Measurements from ENCODE around the gene SLC66A2. TPM values are rescaled to one million over a fixed set of nuclear protein-coding genes. Genes with fewer than 3 reads are reported as not detected.
"Not testable (repeated sequence)": the region's sequence is repeated elsewhere in the genome, so short reads cannot be mapped to it uniquely, and the experiment has no call there.

Gene SLC66A2
- total RNA-seq, 1 donor, result 108 TPM

DNA sequence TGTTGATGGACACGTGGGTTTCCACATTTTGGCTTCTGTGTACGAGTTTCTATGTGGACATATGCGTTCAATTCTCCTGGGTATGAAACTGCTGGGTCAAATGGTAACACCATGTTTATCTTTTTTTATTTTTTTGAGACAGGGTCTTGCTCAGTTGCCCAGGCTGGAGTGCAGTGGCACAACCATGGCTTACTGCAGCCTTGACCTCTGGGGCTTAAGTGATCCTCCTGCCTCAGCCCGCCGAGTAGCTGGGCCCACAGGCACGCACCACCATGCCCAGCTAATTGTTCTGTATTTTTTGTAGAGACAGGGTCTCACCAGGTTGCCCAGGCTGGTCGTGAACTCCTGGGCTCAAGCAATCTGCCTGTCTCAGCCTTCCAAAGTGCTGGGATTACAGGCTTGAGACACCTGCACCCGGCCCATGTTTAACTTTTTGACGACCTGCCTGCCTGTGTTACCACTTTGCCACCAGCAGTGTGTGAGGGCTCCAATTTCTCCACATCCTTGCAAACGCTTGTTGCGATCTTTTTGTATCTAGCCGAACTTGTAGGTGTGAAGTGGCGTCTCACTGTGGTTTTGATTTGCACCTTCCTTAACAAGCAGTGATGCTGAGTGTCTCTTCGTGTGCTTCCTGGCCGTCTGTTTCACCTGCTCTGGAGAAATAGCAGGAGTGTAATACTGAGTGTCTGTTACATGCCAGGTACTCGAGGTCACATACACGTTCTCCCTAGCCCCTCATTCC, 19.9 kb upstream of the SLC66A2 start:
- no peak for DNase-seq (ENCODE audit: low read depth in 2 of 3, low spot score in 2 of 3)

DNA sequence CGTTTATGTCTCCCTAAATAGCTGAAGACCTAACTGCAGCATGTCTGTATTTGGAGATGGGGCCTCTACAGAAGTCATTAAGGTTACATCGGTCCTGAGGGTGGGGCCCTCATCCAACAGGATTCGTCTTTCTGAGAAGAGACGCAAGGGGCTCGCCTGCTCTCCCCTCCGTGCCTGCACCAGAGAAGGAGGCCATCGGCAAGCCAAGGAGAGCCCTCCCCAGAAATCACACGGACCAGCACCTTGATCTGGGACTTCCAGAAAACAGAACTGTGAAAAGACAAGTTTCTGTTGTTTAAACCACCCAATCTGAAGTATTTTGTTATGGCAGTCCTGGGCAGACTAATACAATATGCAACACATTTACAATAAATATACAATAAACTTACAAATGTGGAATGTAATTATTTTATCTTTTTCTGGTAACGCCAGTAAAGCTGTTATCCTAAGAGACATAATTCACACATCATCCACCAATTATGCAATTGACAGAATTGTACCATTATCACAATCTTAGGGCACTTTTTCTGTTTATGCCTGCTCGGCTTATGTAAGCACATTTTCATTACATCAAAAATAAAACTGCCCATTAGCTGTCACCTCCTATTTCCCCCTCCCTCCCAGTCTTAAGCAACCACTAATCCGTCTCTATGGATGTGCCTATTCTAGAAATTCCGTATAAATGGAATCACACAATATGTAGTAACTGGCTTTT, 19.1 kb upstream of the SLC66A2 start:
- DNase-seq (ENCODE audit: low read depth in 2 of 3, low spot score in 2 of 3), result no peak

DNA sequence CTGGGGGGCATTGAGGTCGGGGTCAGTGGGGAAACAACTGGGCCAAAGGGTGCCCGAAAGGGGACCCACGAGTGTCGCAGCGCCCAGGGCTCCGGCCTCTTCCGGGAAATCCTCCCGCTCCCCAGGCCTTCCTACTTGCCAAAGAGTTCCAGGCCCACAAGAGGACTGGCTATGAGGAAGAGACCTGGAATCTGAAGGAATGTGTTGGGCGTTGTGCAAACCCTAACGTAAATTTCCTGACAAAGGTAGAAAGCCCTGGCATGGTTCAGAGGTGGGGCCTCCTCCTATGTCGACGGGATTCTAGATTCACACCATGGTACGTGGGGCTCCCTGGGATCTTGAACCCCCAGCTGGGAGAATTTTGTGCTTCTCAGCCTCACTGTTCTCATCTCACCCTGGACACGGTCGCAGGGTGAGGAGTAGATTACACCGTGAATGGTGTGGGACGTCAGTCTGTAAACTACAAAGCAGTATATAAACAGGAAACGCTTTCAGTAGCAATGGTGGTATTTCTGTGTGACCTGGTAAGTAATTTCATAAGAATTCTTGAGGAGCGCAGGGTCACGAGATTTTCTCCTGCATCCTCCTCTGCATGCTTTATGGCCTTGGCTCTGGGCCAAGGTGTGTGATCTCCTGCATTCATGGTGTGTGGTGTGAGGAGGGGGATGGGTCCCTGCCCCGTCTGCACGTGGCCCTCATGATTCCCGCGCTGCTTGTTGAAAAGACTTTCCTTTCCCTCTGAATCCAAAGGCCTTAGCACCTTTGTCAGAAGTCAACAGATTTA, 13.9 kb upstream of the SLC66A2 start:
- peak; percentile 23 to 63 (median 48) for DNase-seq (ENCODE audit: low read depth in 2 of 3, low spot score in 2 of 3)

DNA sequence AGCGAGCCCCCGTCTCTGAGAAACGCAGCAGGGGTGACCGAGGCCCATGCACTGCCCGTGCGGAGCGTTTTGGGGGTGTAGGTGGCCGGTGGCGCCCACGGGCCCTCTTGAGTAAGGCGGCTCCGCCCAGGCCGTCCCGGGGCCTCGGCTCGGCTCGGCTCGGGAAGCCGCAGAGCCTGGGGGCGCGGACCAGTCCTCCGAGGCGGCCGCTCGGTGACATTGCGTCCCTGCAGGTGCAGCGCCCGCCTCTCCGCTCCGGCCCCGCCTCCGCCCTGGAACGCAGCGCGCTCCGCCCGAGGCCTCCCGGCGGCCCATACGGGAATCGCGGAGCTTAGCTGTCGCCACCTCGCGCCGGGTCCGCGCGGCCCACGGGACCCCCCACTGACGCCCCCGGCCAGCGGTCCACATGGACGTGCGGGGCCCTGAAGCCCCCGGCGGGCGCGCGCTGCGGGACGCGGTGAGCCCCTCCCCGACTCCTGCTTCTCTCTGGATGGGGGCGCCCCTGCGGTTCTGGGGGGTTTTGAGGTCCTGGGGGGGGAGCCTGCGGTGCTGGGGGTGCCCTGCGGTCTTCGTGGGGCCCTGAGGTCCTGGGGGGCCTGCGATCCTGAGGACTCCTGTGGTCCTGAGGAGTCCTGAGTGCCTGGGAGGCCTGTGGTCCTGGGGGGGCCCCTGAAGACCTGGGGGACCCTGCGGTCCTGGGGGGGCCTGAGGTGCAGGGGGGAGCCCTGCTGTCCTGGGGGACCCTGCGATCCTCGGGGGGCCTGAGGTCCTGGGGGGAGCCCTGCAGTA, 13.1 kb upstream of the SLC66A2 start, which contains the start of gene HSBP1L1:
Gene HSBP1L1 (plus strand): TSS at position 314 of the 789 bp plus-strand sequence. CDS start 93 bp downstream, at position 407.
- peak; percentile 37 to 83 (median 78) for DNase-seq (ENCODE audit: low read depth in 2 of 3, low spot score in 2 of 3)

DNA sequence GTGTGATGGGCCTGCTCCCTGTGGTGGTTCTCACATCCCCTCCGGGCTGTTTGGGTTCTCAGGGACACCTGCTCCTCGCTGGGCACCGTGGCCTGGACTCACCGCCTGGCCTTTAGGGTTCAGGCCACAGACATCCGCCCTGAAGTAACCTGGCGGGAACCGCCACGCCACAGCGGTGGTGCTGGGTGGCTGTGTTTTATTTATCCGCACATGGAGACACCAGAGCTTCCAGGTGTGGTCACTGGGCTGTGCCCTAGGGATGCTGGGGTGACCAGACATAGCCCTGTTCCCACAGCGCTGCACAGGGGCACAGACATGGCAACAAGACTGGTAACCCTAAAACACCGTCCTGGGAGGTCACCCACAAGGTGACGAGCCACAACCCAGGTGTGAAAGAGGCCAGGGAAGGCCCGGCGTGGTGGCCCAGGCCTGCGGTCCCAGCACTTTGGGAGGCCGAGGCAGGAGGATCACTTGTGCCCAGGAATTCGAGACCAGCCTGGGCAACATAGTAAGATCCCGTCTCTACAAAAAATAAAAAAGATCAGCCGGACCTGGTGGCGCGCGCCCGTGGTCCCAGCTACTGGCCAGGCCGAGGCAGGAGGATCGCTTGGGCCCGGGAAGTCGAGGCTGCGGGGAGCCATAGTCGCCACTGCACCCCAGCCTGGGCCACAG, 12.3 kb upstream of the SLC66A2 start:
- no peak for DNase-seq (ENCODE audit: low read depth in 2 of 3, low spot score in 2 of 3)

DNA sequence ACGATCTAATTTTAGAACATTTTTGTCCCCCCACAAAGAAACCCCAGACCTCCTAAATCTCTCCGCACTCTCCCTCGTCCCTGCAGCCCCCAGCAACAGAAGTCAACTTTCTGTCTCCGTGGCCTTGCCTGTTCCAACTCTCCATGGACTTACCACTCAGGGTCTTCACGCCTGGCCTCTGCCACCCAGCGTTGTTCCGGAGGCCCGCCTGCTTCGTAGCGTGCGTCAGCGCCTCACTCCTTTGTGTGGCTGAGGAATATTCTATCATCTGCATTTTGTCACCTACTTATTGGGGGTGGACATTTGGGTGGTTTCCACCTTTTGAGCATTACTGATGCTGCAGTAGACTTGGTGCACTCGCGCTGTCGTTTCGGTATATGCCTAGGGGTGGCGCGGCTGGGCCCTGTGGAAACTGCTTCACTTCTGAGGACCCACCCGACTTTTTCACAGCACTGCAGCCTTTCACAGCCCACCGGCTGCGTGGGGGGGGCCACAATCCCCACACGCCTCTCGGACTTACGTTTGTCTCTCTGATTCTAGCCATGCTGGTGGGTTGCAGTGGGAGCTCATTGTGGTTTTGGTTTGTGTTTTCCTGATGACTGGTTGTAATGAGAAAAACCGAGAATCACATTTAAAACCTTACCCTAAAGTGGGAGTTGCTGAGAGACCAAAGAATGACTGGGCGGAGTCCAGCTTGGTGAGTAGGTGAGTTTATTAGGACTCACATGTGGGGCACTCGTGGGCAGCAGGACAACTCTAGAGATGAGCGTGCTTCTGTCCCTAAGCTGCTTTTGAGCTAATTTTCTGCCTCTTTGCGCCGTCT, 11.6 kb upstream of the SLC66A2 start:
- DNase-seq (ENCODE audit: low read depth in 2 of 3, low spot score in 2 of 3), result peak in 1 of 3 donors; percentile 29

DNA sequence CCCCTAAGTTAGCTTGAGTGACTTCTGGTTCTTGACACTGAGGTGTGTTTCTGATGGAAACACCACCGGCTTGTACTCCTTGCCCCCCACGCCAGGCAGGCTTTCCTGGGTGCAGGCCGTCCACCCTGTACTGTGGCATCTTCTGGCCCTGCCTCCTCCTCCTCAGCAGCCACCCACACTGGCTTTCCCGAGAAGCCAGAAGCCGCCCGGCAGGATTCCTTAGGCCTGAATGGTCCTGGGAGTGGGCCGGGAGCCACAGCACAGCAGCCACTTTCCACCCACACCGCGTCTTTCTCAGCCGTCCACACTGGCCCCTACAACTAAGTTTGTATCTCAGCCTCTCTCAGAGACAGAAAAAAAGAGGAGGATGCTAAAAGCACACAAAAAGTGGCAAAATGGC, 10.9 kb upstream of the SLC66A2 start:
- no peak for DNase-seq (ENCODE audit: low read depth in 2 of 3, low spot score in 2 of 3)

DNA sequence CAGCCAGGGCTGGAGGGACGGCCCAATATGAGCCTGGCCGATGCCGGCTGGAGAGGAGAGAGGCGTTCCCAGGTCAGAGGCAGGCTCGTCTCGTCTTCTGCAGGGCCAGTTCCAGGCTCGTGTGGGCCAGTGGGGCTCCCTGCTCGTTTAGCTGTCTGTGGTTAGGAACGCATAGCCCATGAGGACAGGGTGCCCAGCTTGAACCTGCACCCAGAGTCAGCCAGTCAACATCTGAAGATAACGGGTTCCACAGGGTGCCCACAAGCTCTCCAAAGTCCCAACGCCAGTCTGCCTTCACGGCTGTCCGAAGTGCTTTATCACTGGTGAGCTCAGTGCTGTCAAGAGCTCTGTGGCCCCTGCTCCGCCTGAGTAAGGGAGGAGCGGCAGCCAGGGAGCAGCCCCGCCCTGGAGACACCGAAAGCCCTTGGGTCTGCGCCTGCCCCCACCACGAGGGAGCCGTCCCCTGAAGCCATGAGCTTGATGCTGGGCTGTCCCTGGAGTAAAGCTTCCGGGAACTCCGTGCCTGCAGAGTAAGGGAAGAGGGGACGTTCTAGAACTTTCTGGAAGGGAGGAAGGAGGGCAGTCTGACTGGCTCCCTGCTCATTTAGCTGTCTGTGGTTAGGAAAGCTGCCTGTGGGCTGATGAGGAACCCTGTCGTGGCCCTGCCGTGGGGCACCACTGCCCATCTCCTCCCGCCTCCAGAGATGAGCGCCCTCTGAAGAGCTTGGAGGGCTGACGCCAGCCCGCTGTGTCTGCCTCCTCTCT, 10.3 kb upstream of the SLC66A2 start:
- DNase-seq (ENCODE audit: low read depth in 2 of 3, low spot score in 2 of 3), result peak in 1 of 3 donors; percentile 17

DNA sequence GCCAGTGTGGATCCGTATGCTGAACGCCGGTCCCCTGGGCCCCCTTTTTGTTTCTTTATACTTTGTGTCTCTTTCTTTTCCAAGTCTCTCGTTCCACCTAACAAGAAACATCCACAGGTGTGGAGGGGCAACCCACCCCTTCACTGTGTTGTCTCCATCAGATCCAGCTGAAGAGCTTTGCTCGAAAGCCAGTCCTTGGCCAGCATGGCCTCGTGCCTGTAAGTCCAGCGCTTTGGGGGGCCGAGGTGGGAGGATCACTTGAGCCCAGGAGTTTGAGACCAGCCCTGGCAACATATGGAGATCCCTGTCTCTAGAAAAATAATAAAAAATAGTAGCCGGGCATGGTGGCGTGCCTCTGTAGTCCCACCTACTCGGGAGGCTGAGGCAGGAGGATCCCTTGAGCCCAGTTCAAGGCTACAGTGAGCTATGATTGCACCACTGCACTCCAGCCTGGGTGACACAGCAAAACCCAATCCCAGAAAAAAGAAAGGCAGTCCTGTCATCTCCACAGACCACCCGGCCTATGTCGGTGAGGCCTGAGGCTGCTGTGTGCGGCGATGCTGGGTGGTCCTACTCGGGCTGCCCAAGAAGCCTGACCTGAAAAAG, 9.6 kb upstream of the SLC66A2 start:
- no peak for DNase-seq (ENCODE audit: low read depth in 2 of 3, low spot score in 2 of 3)

DNA sequence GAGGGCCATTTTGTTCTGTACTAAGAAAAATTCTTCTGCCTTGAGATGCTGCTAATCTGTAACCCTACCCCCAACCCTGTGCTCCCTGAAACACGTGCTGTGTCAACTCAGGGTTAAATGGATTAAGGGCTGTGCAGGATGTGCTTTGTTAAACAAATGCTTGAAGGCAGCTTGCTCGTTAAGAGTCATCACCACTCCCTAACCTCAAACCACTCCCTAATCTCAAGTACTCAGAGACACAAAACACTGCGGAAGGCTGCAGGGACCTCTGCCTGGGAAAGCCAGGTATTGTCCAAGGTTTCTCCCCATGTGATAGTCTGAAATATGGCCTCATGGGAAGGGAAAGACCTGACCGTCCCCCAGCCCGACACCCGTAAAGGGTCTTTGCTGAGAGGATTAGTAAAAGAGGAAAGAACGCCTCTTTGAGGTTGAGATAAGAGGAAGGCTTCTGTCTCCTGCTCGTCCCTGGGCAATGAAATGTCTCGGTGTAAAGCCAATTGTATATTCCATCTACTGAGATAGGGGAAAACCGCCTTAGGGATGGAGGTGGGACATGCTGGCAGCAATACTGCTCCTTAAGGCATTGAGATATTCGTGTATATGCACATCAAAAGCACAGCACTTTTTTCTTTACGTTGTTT, 8.8 kb upstream of the SLC66A2 start:
- not testable (repeated sequence) for DNase-seq (ENCODE audit: low read depth in 2 of 3, low spot score in 2 of 3)

DNA sequence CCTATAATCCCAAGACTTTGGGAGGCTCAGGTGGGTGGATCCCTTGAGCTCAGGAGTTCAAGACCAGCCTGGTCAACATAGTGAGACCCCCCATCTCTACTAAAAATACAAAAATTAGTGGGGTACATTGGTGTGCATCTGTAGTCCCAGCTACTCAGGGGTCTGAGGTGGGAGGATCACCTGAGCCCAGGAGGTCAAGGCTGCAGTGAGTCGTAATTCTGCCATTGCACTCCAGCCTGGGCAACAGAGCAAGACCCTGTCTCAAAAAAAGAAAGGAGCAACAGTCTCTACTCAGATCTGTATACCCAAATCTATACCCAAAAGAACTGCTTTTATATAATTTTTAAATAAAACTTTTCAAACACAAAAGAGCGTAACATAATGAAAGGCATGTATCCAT, 7.5 kb upstream of the SLC66A2 start:
- DNase-seq (ENCODE audit: low read depth in 2 of 3, low spot score in 2 of 3), result no peak

DNA sequence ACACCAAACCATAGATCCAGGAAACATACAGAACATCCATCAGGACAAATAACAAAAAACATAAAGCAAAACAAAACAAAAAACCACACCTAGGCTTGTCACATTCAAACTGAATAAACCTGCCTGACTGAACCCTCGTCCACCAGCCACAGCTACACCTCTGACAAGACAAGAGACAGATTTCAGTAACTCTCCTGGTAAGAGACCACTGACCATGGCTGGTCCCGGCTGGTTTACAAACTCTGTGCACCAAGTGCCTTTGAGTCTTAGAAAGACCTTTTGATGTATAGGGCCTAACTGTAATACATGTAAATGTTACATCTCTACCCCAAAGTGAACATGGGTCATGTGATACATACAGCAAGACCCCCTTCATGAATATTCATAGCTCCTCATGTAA, 4.8 kb upstream of the SLC66A2 start:
- no peak for DNase-seq (ENCODE audit: low read depth in 2 of 3, low spot score in 2 of 3)

DNA sequence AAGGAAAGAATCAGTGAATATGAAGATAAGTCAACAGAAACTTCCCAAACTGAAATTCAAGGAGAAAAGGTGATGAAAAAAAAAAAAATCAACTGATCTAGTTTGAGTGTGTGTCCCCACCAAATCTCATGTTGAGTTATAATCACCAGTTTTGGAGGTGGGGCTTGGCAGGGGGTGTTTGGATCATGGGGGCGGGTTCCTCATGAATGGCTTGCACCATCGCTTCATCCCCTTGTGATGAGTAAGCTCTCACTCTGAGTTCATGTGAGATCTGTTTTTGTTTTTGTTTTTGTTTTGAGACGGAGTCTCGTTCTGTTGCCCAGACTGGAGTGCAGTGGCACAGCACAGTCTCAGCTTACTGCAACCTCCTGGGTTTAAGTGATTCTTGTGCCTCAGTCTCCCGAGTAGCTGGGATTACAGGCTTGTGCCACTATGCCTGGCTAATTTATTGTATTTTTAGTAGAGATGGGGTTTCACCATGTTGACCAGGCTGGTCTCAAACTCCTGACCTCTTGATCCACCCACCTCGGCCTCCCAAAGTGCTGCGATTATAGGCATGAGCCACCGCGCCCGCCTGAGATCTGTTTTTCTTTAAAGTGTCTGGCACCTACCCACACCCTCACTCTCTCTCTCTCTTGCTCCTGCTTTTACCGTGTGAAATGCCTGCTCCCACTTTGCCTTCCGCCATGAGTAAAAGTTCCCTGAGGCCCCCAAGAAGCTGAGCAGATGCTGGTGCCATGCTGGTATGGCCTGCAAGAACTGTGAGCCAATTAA, 4.0 kb upstream of the SLC66A2 start:
- DNase-seq (ENCODE audit: low read depth in 2 of 3, low spot score in 2 of 3), result no peak

DNA sequence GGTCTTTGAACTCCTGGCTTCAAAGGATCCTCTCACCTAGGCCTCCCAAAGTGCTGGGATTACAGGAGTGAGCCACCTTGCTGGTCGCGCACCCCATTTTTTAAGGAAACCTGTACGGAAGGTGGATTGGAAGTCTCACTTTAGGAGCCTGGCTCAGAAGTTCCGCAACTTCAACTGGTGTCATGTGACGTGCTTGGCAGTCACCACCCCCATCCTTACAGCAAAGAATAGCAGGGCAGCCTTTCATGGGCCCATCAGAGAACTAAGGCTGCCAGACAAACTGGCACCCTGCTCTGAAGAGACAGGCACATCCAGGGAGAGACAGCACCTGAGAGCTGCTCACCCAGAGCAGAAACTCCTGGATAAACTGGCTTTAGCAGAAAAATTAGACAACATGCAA, 3.3 kb upstream of the SLC66A2 start:
- no peak for DNase-seq (ENCODE audit: low read depth in 2 of 3, low spot score in 2 of 3)

DNA sequence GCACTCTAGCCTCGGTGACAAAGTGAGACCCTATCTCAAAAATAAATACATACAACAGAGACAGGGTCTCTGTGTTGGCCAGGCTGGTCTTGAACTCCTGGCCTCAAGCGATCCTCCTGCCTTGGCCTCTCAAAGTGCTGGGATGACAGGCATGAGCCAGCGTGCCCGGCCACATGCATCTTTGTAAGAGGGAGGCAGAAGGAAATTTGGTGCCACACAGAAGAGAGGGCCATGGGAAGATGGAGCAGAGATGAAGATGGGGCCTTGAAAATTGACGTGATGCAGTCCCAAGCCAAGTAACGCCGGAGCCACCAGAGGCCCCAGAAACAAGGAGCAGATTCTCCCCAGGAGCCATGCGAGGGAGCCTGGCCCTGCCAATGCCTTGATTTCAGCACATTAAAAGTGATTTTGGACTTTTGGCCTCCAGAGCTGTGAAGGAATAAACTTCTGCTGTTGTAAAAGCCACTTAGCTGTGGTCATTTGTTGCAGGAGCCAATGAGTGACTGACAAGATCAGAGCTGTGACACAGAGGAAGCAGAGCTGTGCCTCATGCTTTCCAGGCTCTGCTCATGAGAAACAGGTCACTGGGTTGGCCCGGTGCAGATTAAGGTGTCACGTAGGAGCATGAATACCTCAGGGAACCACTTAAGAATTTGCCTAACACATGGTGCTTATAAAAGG, 2.7 kb upstream of the SLC66A2 start:
- no peak for DNase-seq (ENCODE audit: low read depth in 2 of 3, low spot score in 2 of 3)

DNA sequence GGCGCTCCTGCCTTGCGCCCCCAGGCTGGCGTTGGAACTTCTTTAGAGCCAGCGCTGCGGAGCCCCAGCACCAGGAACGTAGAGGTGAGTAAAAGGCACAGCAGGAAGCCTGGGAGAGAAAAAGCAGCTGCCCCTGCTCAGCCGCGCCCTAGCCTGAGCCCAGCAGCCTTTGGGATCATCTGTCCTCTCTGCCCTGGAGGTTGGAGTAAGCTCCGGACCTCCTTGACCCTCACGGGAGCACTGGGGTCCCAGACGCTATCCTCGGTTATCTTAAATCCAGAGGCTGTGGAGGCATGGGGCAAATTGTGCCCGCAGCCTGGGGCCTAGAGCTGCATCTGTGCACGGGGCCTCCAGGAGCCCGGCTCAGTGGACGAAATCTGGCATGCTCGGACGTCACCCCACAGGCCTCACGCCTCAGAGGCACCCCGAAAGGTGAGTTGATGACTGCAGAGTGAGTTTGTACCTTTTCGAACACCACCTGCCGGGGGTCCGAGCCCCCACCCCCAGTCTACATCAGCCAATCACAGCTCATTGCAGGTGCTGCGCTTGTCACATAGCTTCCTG, 1.6 kb upstream of the SLC66A2 start:
- no peak for DNase-seq (ENCODE audit: low read depth in 2 of 3, low spot score in 2 of 3)
